ENCODE results near the gene FOLR3. TPM values are rescaled to one million over a fixed set of nuclear protein-coding genes. Genes with fewer than 3 reads are reported as not detected.

Gene FOLR3
- total RNA-seq, 2 experiments from 2014 or later = not detected

DNA sequence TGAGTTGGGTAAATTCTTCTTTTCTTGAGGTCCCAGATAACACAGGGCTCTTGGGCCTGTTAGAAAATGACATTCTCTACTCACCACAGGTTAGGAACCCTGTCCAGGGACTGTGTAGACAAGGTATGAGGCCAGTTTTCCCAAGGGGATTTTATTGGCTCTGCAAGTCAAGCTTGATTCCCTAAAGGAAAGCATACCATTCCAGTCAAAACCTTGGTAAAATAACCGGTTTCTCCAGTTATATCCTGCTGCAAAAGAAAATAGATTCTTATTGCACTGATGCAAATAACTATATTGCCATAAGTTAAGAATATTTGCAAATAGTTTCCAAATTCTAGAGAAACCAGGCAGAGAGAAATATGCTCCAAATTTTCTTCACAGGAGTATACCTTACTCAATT, 9.6 kb upstream of the FOLR3 start:
- DNase-seq (ENCODE audit: low spot score) = no peak
- H3K79me2 ChIP-seq (ENCODE audit: insufficient read depth, low read depth, low read length) = no peaks in the 10 kb centered on the region
- intact Hi-C loops (cut with micrococcal nuclease; ENCODE audit: unreplicated experiment) = no loop called here
- no TSS peak for BruUV-seq (replicated peaks)
- H3K27ac ChIP-seq (ENCODE audit: low read depth, low read length, poor library complexity, severe bottlenecking) = no peak overlapping the region
- H3K4me1 ChIP-seq (ENCODE audit: insufficient read depth, low read length, poor library complexity, severe bottlenecking) = no peaks in the 10 kb centered on the region
- TF ChIP-seq, protein P1, sequence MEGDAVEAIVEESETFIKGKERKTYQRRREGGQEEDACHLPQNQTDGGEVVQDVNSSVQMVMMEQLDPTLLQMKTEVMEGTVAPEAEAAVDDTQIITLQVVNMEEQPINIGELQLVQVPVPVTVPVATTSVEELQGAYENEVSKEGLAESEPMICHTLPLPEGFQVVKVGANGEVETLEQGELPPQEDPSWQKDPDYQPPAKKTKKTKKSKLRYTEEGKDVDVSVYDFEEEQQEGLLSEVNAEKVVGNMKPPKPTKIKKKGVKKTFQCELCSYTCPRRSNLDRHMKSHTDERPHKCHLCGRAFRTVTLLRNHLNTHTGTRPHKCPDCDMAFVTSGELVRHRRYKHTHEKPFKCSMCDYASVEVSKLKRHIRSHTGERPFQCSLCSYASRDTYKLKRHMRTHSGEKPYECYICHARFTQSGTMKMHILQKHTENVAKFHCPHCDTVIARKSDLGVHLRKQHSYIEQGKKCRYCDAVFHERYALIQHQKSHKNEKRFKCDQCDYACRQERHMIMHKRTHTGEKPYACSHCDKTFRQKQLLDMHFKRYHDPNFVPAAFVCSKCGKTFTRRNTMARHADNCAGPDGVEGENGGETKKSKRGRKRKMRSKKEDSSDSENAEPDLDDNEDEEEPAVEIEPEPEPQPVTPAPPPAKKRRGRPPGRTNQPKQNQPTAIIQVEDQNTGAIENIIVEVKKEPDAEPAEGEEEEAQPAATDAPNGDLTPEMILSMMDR (conservative IDR thresholded peaks at IDR 0.05; ENCODE audit: low read length) = no peak
- no peak for TF ChIP-seq EZH2phosphoT487 (IDR thresholded peaks at IDR 0.05; ENCODE audit: borderline replicate concordance, low read depth, low read length)
- H3K36me3 ChIP-seq (ENCODE audit: insufficient read depth, low read length) = no peaks in the 10 kb centered on the region
- no peak overlapping the region for H3K4me2 ChIP-seq (ENCODE audit: low read length)
- no peaks in the 10 kb centered on the region for H4K20me1 ChIP-seq (ENCODE audit: insufficient read depth, low read length)
- POLR2A ChIA-PET = interaction anchor here (1.2 kb wide), 1 partner anchor 26 kb away, joined by 5 read pairs; no protein-coding TSS in a partner anchor
- H3K9me3 ChIP-seq (ENCODE audit: low read length) = peaks cover 33% of the 10 kb centered on the region
- no peak overlapping the region for H2AFZ ChIP-seq (ENCODE audit: low read length)
- H3K9me2 ChIP-seq (ENCODE audit: insufficient read depth, low read length) = no peaks in the 10 kb centered on the region
- CTCF ChIA-PET (ENCODE audit: unreplicated experiment) = no interaction called here
- no peak overlapping the region for H3K4me3 ChIP-seq (ENCODE audit: low read depth, low read length, poor library complexity, severe bottlenecking)

GRCh38 chr11:72127923-72128322, 7.6 kb upstream of the FOLR3 start:
- no peaks in the 10 kb centered on the region for H3K79me2 ChIP-seq (ENCODE audit: insufficient read depth, low read depth, low read length)
- no peaks in the 10 kb centered on the region for H3K36me3 ChIP-seq (ENCODE audit: insufficient read depth, low read length)
- no peak overlapping the region for H3K4me3 ChIP-seq (ENCODE audit: low read depth, low read length, poor library complexity, severe bottlenecking)
- H3K4me2 ChIP-seq (ENCODE audit: low read length) = no peak overlapping the region
- TF ChIP-seq EZH2phosphoT487 (IDR thresholded peaks at IDR 0.05; ENCODE audit: borderline replicate concordance, low read depth, low read length) = no peak
- TF ChIP-seq, protein P1 (conservative IDR thresholded peaks at IDR 0.05; ENCODE audit: low read length) = 0 out of 2 replicates have a peak, but pooled peaks have one; percentile 11
- H2AFZ ChIP-seq (ENCODE audit: low read length) = no peak overlapping the region
- H3K9me3 ChIP-seq (ENCODE audit: low read length) = peaks cover 33% of the 10 kb centered on the region
- BruUV-seq (replicated peaks) = no TSS peak
- H3K9me2 ChIP-seq (ENCODE audit: insufficient read depth, low read length) = no peaks in the 10 kb centered on the region
- H3K4me1 ChIP-seq (ENCODE audit: insufficient read depth, low read length, poor library complexity, severe bottlenecking) = no peaks in the 10 kb centered on the region
- no peak for DNase-seq (ENCODE audit: low spot score)
- H4K20me1 ChIP-seq (ENCODE audit: insufficient read depth, low read length) = no peaks in the 10 kb centered on the region
- ChIA-PET CTCF (ENCODE audit: unreplicated experiment) (no interaction called here), POLR2A (no interaction called here)
- intact Hi-C loops (cut with micrococcal nuclease; ENCODE audit: unreplicated experiment) = no loop called here
- no peak overlapping the region for H3K27ac ChIP-seq (ENCODE audit: low read depth, low read length, poor library complexity, severe bottlenecking)

GRCh38 chr11:72129381-72129780, 6.1 kb upstream of the FOLR3 start:
- intact Hi-C loops (cut with micrococcal nuclease; ENCODE audit: unreplicated experiment) = no loop called here
- TF ChIP-seq, protein P1 (conservative IDR thresholded peaks at IDR 0.05; ENCODE audit: low read length) = no peak
- TF ChIP-seq EZH2phosphoT487 (IDR thresholded peaks at IDR 0.05; ENCODE audit: borderline replicate concordance, low read depth, low read length) = no peak
- POLR2A ChIA-PET = no interaction called here

More at GRCh38 chr11:72129381-72129780, 6.1 kb upstream of the FOLR3 start:
- H4K20me1 ChIP-seq (ENCODE audit: insufficient read depth, low read length) = no peaks in the 10 kb centered on the region
- no peak overlapping the region for H3K4me3 ChIP-seq (ENCODE audit: low read depth, low read length, poor library complexity, severe bottlenecking)
- peaks cover 33% of the 10 kb centered on the region for H3K9me3 ChIP-seq (ENCODE audit: low read length)
- H3K79me2 ChIP-seq (ENCODE audit: insufficient read depth, low read depth, low read length) = no peaks in the 10 kb centered on the region
- CTCF ChIA-PET (ENCODE audit: unreplicated experiment) = no interaction called here
- no peaks in the 10 kb centered on the region for H3K36me3 ChIP-seq (ENCODE audit: insufficient read depth, low read length)
- no peaks in the 10 kb centered on the region for H3K4me1 ChIP-seq (ENCODE audit: insufficient read depth, low read length, poor library complexity, severe bottlenecking)
- H3K4me2 ChIP-seq (ENCODE audit: low read length) = no peak overlapping the region
- no peak overlapping the region for H3K27ac ChIP-seq (ENCODE audit: low read depth, low read length, poor library complexity, severe bottlenecking)
- no peak for DNase-seq (ENCODE audit: low spot score)
- no TSS peak for BruUV-seq (replicated peaks)
- H3K9me2 ChIP-seq (ENCODE audit: insufficient read depth, low read length) = no peaks in the 10 kb centered on the region
- no peak overlapping the region for H2AFZ ChIP-seq (ENCODE audit: low read length)
